Transverse colon (tissue), 4 donors: ENCODE measurements around the gene SEPTIN11. TPM values are rescaled to one million over a fixed set of nuclear protein-coding genes. Genes with fewer than 3 reads are reported as not detected.
A peak's percentile ranks its signal among the peaks of the same experiment; 100 is the strongest.

Experiments used
- DNase-seq: peaks from one replicate; pipeline ENCODE4 v3.0.0-alpha.2; 2019
- H3K27ac ChIP-seq, 4 donors: fragments of 200-600 bp; sonication (generic); 2 replicates each; pipeline ENCODE4 v1.5.1; 2016 to 2018; ENCODE audit warnings: inconsistent platforms in 4 of 4
- H3K27me3 ChIP-seq: fragments of 200-600 bp; sonication (generic); 2 replicates; pipeline ENCODE4 v1.5.1; 2017; ENCODE audit warnings: inconsistent platforms
- H3K36me3 ChIP-seq, 4 donors: fragments of 200-600 bp; sonication (generic); 2 replicates each; pipeline ENCODE4 v1.5.1; 2017 to 2019; ENCODE audit warnings: inconsistent platforms in 4 of 4
- H3K4me1 ChIP-seq, 4 donors: fragments of 200-600 bp; sonication (generic); 2 replicates each; pipeline ENCODE4 v1.5.1; 2017 to 2020; ENCODE audit warnings: inconsistent platforms in 4 of 4
- H3K4me3 ChIP-seq, 4 donors: fragments of 200-600 bp; sonication (generic); 1 replicate in 1 of 4; 2 replicates in 3 of 4; pipeline versions ENCODE4 v1.5.1 to v1.6.1; 2017 to 2019; ENCODE audit warnings: inconsistent platforms in 4 of 4
- H3K9me3 ChIP-seq, 2 donors: fragments of 200-600 bp; sonication (generic); 2 replicates each; pipeline ENCODE4 v1.5.1; 2017 to 2019; ENCODE audit warnings: inconsistent platforms in 2 of 2
- EP300 ChIP-seq: sonication (generic); formaldehyde crosslinking; IDR thresholded peaks from one replicate; pipeline ENCODE4 v1.6.1; 2017; ENCODE audit warnings: antibody characterized with exemption, low read depth
- POLR2A ChIP-seq: fragments of 450-650 bp; IDR thresholded peaks from one replicate; pipeline ENCODE4 v1.6.1; 2016; ENCODE audit warnings: antibody characterized with exemption, mild to moderate bottlenecking, moderate library complexity
- POLR2AphosphoS5 ChIP-seq, 3 donors: sonication (generic); formaldehyde crosslinking; IDR thresholded peaks; one replicate each; pipeline ENCODE4 v1.6.1; 2016; ENCODE audit warnings: antibody characterized with exemption in 3 of 3
- WGBS, 2 donors: methylation state at CpG; one replicate each; pipeline ENCODE4 v1.1.5; 2018; ENCODE audit warnings: low coverage in 1 of 2; 5-methylcytosine and 5-hydroxymethylcytosine counted together
- in situ Hi-C, 4 donors: fragments of 200-750 bp; cut with MboI; loops; one replicate each; pipeline versions ENCODE4 v1.15.0 to v1.15.1; 2017; ENCODE audit warnings: low sequenced_read_pairs in 3 of 4, low pct_ligation_motif_present in 1 of 4, low pct_unique_long_range_greater_than_20kb in 1 of 4
- intact Hi-C: fragments of 100-400 bp; cut with DNase I; formaldehyde crosslinking; loops from one replicate; pipeline ENCODE4 v1.15.1; 2023; ENCODE audit warnings: low total_unique reads
- total RNA-seq, 4 donors: library from RNA; depleted of rRNA; stranded (reverse); fragments of >200 nt; gene quantifications; one replicate each; pipeline ENCODE4 v1.1.0, GENCODE V29; 2016
- TF ChIP-seq, protein P1 (sequence below), 5 experiments: fragments of 200-600 bp in 3 of 5; fragments of 450-650 bp in 2 of 5; sonication (generic) in 3 of 5; IDR thresholded peaks; 1 replicate in 2 of 5; 2 replicates in 3 of 5; pipeline ENCODE4 v1.5.1; 2016 to 2017; ENCODE audit warnings: antibody characterized with exemption in 5 of 5, inconsistent platforms in 3 of 5, mild to moderate bottlenecking in 2 of 5, moderate library complexity in 1 of 5

Gene SEPTIN11
- total RNA-seq, result 100 to 1,000 TPM in 1 of 4 donors, 10 to 100 TPM in 3; 48.6 to 127 (median 78.8) TPM

DNA sequence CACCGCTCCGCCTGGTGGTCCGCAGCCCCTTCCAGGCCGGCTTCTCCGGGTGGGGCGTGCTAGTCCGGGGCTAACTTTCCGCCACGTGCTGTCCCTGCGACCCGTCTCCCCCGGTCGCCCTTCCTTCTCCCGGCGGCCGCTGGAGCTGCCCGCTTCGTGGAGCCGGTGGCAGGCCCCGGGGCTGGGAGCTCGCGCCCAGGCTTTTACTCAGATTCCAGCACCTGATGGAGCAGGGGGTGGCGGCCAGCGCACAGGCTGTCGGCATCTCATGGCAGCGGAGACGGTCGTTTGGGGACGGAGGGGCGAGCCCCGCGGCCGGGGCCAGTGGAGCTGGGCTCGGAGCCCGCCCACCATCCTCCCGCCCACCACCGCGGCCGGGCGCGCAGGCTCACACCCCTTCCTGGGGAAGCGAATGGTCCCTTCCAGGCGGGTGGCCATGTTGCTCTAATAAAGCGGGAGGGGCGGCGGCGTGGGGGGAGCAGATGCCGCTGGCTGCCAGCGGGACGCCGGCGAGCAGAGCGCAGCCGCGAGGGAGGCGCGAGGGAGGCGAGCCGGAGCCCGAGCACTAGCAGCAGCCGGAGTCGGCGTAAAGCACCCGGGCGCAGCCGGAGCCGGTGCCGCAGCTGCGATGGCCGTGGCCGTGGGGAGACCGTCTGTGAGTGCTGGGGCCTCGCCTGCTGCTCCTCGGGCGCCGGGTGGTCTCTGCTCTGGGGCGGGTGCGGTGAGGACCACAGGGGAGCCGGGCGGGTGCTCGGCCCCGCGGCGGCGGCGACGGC, at the start of gene SEPTIN11:
Gene SEPTIN11 (plus strand): TSS at position 477 of the 776 bp plus-strand sequence. CDS start 152 bp downstream, at position 629.
- 0% methylated on average over 47 of the region's 87 CpGs; no CpG with 5 or more reads in 1 of the 2 donors for WGBS, 2 donors
- no peaks in the 10 kb centered on the region for H3K36me3 ChIP-seq
- peaks cover 8 to 39% (median 19%) of the 10 kb centered on the region in 4 donors for H3K4me1 ChIP-seq
- DNase-seq, result peak; percentile 94
- TF ChIP-seq EP300 (no peak), POLR2AphosphoS5 (IDR thresholded peaks at IDR 0.05) (peak; percentile 93 to 97 (median 96)), POLR2A (peak; percentile 94)
- TF ChIP-seq, protein P1, sequence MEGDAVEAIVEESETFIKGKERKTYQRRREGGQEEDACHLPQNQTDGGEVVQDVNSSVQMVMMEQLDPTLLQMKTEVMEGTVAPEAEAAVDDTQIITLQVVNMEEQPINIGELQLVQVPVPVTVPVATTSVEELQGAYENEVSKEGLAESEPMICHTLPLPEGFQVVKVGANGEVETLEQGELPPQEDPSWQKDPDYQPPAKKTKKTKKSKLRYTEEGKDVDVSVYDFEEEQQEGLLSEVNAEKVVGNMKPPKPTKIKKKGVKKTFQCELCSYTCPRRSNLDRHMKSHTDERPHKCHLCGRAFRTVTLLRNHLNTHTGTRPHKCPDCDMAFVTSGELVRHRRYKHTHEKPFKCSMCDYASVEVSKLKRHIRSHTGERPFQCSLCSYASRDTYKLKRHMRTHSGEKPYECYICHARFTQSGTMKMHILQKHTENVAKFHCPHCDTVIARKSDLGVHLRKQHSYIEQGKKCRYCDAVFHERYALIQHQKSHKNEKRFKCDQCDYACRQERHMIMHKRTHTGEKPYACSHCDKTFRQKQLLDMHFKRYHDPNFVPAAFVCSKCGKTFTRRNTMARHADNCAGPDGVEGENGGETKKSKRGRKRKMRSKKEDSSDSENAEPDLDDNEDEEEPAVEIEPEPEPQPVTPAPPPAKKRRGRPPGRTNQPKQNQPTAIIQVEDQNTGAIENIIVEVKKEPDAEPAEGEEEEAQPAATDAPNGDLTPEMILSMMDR (IDR thresholded peaks at IDR 0.05), result no peak
- no peaks in the 10 kb centered on the region for H3K27me3 ChIP-seq
- peak within 1 kb of the TSS; percentile 64 to 91 (median 71) for H3K4me3 ChIP-seq
- H3K9me3 ChIP-seq, result no peaks in the 10 kb centered on the region
- intact Hi-C loops, result loop anchor here (10.0 kb wide), 1 partner anchor 205 kb away; the partner anchor contains the start of gene CCNG2
- in situ Hi-C loops, result loop anchor here in 1 of 4 donors (10.0 kb wide), 1 partner anchor 75 kb away; no protein-coding TSS in a partner anchor
- H3K27ac ChIP-seq, result peak within 1 kb of the TSS; percentile 90 to 97 (median 94)

DNA sequence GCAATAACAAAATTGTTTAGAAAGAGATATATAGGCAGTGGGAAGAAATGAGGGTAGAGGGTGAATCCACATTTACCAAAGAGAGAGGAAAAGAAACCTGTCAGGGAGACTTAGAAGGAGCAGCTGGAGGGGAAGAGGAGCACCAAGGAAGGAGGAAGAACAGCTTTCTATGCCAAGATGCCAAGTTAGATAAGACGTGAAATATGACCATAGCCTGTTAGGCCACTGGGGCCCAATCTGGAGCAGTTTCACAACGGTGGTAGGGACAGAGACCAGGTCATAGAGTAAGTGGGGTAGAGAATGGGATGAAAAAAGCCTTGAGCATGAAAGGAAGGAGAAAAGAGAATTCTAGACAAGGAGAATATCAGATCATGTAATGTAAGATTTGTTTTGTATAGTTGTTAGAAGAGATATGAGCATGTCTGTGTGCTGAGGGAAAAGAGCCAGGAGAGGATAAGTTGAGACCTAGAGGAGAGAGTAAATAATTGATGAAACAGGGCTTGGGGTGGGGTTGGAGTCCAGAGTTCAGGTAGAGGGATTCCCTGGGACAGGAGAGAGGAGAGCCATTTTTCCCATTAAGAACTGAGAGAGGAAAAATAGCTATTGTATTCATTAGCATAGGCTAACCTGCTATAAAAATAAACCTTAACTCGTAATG, 47.2 kb upstream of the SEPTIN11 start:
- in situ Hi-C loops, result no loop called here
- TF ChIP-seq POLR2A, result no peak
- TF ChIP-seq, protein P1 (IDR thresholded peaks at IDR 0.05), result peak in 2 of 5 experiments; percentile 9 to 38
- TF ChIP-seq POLR2AphosphoS5 (IDR thresholded peaks at IDR 0.05), result no peak
- peak overlapping the region; percentile 6 to 60 (median 41) for H3K27ac ChIP-seq
- H3K9me3 ChIP-seq, result no peaks in the 10 kb centered on the region
- H3K27me3 ChIP-seq, result peaks cover 13% of the 10 kb centered on the region
- peak; percentile 38 for DNase-seq
- intact Hi-C loops, result no loop called here
- no peaks in the 10 kb centered on the region for H3K36me3 ChIP-seq
- H3K4me1 ChIP-seq, result peaks cover 0 to 28% (median 8%) of the 10 kb centered on the region in 4 donors
- no peak overlapping the region for H3K4me3 ChIP-seq
- WGBS, 2 donors, result 11 to 41% methylated on average over 3 of the region's 3 CpGs

DNA sequence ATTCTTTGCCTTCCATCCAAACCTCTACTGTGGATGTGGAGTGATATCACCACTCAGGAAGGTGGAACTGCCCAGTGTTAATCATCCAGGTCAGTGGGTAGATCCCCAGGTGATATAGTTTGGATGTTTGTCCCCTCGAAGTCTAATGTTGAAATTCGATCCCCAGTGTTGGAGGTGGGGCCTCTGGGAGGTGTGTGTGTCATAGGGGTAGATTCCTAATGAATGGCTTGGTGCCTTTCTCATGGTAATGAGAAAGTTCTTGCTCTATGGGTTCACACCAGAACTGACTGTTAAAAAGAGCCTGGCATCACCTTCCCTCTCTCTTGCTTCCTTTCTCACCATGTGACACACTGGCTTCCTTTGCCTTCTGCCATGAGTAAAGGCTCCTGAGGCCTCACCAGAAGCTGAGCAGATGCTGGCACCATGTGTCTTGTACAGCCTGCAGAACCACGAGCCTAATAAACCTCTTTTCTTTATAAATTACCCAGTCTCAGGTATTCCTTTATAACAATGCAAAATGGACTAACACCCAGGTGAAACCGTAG, 44.8 kb upstream of the SEPTIN11 start:
- Histone ChIP-seq H3K9me3 (no peaks in the 10 kb centered on the region), H3K27me3 (no peaks in the 10 kb centered on the region), H3K36me3 (no peaks in the 10 kb centered on the region), H3K4me1 (peaks cover 0 to 12% (median 2%) of the 10 kb centered on the region in 4 donors), H3K27ac (no peak overlapping the region), H3K4me3 (no peak overlapping the region)
- intact Hi-C loops (loop anchor here (5.0 kb wide), 1 partner anchor 1098 kb away; no protein-coding TSS in a partner anchor), in situ Hi-C loops (no loop called here)
- TF ChIP-seq, protein P1 (IDR thresholded peaks at IDR 0.05), result no peak
- TF ChIP-seq EP300 (no peak), POLR2AphosphoS5 (IDR thresholded peaks at IDR 0.05) (no peak), POLR2A (no peak)
- no peak for DNase-seq
- 89 to 92% methylated on average over 3 to 4 of the region's 4 CpGs for WGBS, 2 donors

DNA sequence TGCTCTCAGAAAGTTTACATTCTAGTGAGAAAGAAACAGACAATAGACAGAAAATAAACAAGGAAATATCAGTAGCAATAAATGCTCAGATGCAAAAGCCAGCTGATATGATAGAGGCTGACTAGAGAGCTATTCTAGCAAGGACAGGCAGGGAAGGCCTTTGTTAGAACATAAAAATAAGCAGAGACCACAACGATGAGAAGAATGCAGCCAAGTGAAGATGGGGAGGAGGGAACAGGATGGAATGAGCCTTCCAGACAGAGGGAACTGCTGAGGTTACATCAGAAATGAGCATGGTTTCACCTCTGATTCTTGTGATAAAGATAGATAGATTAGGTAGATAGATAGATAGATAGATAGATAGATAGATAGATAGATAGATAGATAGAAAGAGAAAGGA, 44.0 kb upstream of the SEPTIN11 start:
- WGBS, 2 donors, result 42 to 56% methylated on average over 1 of the region's 1 CpG
- Histone ChIP-seq H3K4me1 (peaks cover 0 to 12% (median 2%) of the 10 kb centered on the region in 4 donors), H3K27me3 (no peaks in the 10 kb centered on the region), H3K4me3 (no peak overlapping the region), H3K27ac (no peak overlapping the region), H3K36me3 (no peaks in the 10 kb centered on the region), H3K9me3 (no peaks in the 10 kb centered on the region)
- intact Hi-C loops (loop anchor here (5.0 kb wide), 1 partner anchor 1097 kb away; no protein-coding TSS in a partner anchor), in situ Hi-C loops (no loop called here)
- TF ChIP-seq POLR2A (no peak), EP300 (no peak), POLR2AphosphoS5 (IDR thresholded peaks at IDR 0.05) (no peak)
- TF ChIP-seq, protein P1 (IDR thresholded peaks at IDR 0.05), result no peak
- no peak for DNase-seq
